HS-27A (cell line): ENCODE data around the gene OR10A2.
"Not testable (repeated sequence)": the region's sequence is repeated elsewhere in the genome, so short reads cannot be mapped to it uniquely, and the experiment has no call there.

Experiments
- DNase-seq: peaks from one replicate; pipeline ENCODE4 v3.0.0-alpha.2; 2012; ENCODE audit warnings: low read depth, missing footprints

The OR10A2 gene, protein sequence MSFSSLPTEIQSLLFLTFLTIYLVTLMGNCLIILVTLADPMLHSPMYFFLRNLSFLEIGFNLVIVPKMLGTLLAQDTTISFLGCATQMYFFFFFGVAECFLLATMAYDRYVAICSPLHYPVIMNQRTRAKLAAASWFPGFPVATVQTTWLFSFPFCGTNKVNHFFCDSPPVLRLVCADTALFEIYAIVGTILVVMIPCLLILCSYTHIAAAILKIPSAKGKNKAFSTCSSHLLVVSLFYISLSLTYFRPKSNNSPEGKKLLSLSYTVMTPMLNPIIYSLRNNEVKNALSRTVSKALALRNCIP

DNA sequence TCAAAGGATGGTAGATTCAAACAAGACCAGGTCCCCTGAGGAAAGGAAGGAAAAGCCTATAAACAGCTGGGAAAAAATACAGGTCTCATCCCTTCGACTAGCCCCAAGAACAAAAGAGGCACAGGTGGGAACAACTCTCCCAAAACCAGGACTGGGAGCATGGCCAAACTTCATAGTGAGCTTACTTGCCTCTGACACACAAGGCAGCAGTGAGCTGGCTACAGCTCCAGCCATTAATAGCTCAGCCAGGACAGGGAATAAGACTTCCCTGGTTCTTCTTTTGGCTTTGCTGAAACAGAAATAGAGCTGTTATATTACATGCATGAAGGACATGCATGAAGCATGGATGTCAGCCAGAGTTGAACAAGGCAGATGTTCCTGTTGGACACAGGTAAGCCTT is at the start of gene OR10A2:
Gene OR10A2 (plus strand): TSS at position 97 of the 400 bp plus-strand sequence. CDS start 6,698 bp downstream, outside the sequence.
- DNase-seq = no peak

DNA sequence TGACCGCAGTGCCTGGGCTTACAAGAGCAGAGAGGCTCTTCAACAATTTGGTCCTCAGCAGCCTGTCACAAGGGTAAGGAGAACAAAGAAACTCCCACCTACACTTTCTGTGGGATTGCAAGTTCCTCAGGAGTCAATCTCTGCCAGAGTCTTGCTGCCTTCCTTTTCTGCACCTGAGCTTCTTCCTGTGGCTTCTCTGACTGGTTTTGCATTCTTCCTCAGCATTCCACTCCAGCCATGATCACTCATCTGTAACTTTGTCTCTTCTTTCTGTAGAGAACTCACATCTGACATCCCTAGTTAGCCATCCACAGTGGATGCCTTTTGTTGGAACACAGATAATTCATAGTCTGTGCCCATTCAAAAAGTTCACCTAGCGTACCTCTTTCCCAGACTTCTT is 49.2 kb upstream of the OR10A2 start:
- no peak for DNase-seq

DNA sequence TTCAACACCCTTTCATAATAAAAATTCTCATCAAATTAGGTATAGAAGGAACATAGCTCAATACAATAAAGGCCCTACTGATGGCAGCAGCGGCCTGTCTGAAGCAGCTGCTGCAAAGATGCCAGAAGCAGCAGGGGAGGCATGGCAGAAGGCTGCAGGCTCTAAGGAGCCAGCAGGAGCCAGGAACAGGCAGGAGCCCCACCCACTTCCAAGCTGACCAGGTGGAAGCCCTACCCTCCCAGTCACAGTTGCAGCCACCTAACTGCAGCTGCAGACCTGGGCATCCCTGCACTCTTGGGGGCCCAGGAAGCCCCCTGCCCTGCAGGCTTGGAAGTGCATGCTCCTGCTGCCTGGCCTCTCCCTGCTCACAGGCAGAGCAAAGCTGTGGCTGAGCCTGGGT is 45.2 kb upstream of the OR10A2 start:
- DNase-seq = no peak

DNA sequence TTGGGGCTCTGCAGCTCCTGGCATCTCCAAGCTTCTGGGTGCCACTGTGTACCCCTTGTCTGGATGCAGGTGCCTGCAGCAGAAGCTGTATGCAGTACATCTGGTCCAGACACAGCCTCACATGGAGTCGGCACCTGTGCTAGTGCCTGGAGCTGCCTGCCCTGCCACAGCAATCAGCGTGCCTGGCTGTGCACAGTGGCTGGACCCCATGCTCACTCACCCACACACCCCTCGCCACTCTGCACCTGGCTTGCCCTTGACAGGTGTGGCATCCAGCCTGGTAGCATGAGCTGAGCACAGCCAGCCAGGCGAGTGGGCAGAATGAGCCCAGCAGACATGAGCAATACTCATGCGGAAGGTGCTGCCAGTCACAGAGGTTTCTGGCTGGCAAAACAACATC is 43.9 kb upstream of the OR10A2 start:
- DNase-seq = no peak

DNA sequence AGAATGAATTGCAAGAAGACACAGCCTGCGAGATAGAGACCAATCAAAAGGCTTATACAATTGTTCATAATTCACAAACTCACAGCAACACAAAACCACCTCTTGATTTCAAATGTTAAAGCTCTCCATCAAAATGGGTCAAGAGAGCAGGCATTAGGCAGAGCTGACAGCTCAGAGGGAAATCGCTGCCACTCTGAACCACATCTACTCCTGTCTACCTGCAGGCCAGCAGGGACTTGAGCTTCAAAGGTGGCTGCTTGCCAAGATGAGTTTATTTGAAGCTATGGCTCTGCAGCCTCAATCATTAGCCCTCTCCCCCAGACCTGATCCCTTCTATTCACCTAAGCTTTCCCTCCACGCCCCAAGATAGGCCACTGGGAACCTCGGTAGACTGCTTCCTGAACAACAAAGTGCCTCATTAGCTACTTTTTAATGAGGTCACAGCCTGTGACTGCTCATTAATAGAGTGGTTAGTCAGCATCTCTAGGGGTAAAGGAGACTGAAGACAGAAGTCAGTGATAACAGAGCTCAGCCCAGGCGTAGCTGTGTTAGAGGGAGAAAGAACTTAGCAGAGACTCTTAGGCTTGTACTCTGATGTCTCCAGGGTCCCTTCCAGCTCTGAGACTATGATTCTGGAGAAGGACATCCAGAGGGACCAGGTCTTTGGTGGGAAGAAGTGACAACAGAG is 38.6 kb upstream of the OR10A2 start:
- DNase-seq = no peak

DNA sequence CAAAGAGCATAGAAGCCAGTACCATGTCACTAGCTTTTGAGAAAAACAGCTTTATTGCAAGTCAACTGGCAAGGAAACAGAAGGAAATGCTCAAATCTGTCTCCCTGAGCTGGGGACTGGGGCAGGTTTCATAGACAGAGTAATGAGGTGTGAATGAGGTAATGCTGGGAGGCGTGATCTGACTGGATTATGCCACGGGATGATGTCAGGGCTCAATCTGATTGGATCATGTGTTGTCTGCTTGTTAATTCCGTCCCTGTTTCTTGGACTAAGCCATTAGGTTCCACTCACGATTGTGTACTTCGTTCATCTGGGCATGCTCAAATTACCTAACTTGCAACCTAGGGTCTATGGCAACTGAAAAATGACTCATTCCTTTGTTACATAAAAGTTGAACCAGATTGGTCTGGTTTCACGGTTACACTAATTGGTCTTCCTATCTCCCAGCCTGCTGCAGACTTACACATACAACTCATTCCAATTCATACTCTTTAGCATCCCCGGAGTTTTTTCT is 37.6 kb upstream of the OR10A2 start:
- no peak for DNase-seq

DNA sequence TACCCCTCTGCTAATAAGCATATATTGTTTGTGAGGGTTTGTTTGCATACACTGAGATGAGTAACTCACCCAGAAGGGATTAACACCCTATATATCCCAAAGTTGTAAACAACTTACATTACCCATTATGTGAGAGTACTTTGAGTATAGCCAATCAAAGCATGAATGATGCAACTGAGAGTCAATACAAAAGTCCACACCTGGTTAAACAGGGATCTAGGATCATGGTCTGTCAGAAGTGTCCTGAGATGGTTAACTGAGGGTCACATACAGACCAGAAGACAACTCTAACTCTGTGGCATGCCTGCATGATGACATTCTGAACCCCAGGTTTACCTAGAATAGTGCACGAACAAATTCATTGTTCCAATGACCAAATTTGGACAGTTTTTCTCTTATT is 34.8 kb upstream of the OR10A2 start:
- DNase-seq = no peak

DNA sequence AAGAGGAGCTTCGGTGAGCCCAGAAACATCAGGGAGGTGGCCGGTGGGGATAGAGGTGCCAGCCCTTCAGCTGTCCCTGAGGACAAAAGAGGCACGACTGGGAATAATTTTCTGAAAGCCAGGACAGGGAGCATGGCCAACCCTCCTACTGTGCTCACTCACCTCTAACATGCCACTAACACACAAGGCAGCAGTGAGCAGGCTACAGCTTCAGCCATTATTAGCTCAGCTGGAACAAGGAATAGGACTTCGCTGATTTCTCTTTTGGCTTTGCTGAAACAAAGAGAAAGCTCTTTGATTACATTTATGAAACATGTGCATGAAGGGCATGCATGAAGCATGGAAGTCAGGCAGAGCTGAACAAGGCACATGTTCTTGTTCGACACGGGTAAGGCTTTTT is 29.5 kb upstream of the OR10A2 start:
- no peak for DNase-seq

DNA sequence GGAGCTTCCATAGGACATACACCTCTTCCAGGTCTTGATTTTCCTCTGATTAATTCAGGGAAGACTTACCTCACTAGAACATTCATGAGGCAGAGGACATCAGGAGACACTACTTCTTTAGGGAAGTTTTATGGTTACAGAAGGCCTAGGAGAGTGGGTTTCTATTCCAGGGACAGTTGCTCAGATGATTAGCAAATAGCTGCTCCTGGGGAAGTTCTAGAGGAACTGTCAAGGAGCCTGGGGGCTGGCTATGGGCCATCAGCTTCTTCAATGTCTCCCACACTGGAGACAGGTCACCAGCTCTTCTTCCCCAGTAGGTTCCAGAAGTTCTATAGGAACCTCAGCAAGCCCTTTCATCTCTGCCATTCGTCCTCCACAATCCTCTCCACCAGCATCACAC is 28.8 kb upstream of the OR10A2 start:
- DNase-seq = no peak

DNA sequence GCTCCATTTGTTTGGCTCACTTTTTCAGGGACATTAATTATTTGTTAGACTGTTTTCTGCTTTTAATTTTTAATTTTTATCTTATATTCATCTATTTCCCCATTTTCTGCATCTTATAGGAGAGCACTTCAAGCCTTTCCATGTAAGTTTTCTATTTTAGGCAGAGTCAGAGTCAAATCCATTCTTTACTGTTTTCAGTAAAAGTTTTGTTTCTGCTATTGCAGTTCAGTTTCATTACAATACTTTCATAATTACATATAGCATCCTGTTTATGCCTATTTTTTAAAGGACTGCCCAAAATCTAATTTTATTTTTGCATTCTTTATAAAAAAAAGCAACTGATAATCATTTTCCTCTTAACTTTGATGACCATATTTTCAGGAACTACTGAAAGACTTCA is 21.2 kb upstream of the OR10A2 start:
- DNase-seq = no peak

DNA sequence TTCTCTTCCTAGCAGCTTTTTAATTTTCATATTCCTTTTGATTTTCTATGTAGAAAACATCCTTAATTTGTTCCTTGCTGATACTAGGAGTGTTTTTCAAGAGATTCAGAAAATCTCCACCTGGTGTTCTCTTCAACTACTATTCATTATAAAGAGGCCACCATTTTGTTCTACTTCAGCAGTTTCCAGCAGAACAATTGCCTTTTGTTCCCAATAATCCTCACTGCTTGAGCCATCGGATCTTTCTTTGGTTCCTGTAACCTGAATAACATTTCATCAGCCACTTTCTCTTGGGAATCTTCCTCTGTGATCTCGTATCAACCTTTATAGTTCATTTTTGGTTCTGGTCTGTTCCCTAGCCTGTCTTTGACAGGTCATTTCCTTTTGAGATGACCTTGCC is 19.2 kb upstream of the OR10A2 start:
- no peak for DNase-seq

DNA sequence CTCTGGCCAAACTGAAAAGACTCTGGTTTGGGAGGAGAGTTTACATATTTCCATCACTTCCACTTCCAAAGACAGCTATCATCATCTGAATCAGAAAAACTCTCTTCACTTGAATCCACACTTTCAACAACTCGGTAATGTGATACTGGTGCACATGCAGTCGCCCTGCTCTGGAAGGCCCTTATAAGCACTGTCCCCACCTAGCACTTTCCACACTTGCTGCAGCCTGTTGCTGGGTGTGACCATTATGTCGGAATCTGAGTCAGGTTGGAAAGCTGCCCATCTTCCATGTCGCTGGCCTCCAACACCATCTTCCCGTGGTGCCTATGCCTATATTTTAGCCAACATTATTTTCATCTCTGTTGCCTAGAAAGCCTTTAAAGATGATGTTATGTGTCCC is 18.5 kb upstream of the OR10A2 start:
- no peak for DNase-seq

DNA sequence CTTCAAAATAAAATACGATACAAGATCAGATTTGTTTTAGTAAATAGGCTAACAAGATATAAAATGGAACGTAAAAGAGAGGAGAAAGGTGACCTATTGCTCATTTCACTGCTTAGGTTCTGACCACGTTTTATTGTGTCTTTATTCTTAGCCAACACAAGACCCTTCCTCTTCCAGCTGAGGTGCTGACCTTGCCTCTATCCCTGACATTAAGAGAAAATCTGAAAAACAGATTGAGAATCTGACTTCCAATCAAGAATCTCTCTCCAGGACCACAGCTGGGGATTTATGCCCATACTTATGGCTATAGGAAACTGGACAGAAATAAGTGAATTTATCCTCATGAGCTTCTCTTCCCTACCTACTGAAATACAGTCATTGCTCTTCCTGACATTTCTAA is 17.5 kb upstream of the OR10A2 start, which contains the start of gene OR10A5:
Gene OR10A5 (plus strand): TSS at position 301 of the 400 bp plus-strand sequence. CDS start 0 bp downstream, at position 301.
- no peak for DNase-seq

DNA sequence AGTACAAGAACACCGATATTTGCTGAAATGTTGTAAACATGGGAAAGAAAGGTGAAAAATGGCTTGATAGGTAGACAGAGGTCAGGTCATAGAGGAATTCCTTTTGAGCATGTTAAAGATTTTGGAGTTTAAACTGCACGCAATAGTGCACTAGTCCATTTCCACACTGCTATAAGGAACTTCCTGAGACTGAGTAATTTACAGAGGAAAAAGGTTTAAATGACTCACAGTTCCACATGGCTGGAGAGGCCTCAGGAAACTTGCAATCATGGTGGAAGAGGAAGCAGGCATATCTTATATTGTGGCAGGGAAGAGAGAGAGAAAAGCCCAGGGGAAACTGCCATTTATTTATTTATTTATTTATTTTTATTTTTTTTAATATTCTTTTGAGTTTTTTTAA is 12.3 kb upstream of the OR10A2 start:
- no peak for DNase-seq

DNA sequence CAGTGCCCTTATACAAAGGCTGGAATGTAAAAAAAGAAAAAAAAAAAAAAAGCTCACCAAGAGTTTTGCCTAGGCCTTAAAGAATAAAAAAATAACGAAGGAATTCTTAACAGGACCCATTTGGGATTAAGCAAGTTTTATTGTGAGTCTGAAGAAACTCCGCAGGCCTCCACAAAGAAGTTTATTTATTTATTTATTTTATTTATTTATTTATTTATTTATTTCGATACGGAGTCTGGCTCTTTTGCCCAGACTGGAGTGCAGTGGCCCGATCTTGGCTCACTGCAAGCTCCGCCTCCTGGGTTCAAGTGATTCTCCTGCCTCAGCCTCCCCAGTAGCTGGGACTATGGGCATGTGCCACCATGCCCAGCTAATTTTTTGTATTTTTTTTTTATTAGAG is 8.1 kb upstream of the OR10A2 start:
- not testable (repeated sequence) for DNase-seq

DNA sequence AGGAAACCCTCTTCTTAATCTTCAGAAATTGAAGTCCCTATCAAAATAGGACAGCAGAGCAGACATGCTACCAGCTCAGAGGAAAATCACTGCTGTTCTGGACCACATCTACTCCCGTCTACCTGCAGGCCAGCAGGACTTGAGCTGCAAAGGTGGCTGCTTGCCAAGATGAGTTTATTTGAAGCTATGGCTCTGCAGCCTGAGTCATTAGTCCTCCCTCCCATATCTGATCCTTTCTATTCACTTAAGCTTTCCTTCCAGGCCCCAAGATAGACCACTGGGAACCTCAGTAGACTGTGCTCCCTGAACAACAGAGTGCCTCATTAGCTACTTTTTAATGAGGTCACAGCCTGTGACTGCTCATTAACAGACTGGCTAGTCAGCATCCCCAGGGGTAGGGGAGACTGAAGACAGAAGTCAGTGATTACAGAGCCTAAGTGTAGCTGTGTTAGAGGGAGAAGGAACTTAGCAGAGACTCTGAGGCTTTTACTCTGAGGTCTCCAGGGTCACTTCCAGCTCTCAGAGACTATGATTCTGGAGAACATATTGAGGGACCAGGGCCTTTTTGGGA is 6.8 kb upstream of the OR10A2 start:
- DNase-seq = peak; percentile 27

DNA sequence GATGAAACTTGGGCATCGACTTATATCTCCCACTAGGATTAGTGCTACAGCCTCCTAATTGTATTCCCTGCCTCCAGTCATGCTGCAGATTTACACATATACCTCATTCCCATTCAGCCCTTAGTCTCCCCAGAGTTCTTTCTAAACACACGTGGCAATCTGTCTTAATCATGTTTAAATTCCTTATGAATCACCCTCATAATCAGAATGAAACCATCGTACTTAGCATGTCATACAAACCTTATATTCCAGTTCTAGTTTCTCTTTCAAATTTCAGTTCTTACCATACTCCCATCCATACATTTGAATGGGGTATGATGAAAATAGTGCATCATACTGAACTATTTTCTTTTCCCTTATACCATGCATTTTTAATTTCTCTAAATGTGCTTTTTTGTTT is 6.0 kb upstream of the OR10A2 start:
- DNase-seq = no peak

DNA sequence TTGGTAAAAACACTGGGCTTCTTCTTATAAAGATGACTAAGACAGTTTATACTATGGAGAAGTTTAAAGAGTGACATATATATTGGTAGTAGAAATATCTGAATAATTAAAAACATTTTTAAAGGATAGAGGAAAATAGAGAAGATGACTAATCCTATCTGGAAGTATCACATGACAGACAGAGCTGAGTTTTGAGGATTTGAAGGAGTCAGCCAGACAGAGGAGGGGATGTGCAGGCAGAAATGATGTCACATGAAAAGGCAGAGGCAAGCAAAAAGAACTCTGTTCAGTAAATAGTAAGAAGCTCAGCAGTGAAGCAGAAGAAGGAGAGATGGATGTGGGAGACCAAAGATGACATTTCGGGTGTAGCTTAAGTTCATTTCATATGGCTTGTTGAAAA is 1.6 kb downstream of the OR10A2 start:
- DNase-seq = no peak

DNA sequence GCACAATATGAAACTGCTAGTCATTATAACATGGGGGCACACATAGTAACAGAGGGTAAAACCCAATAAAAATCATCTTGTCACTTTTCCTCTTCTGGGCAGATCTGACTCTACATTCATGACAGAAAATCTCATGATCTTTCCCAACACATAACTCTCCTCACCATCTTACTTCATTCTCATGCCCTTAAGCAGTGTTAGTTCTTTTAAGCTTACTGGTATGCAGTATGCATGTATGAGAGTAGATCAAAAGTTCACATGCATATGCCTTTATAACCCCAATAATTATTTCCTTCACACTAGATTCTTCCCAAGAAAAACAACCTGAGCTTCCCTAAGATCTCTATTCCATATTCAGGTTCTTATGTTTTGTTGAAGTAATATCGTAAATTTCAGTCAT is 8.4 kb downstream of the OR10A2 start:
- DNase-seq = no peak

DNA sequence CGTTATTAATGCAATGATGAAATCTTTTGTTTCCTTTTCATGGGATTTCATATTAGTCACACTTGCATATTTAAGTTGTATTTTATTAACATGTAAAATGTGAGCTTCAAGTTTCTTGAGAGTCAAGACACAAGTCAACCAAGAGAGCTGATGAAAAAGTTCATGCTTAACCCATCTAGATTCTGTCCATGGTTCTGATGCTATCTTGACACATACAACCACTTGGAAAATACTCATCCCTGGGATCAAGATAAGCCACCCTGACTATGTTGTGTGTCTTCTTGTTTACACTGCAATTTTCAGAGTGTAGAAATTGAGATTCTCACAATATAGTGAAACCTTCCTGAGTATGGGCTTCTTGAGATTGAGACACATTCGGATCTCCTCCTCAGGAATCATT is 12.9 kb downstream of the OR10A2 start:
- no peak for DNase-seq

DNA sequence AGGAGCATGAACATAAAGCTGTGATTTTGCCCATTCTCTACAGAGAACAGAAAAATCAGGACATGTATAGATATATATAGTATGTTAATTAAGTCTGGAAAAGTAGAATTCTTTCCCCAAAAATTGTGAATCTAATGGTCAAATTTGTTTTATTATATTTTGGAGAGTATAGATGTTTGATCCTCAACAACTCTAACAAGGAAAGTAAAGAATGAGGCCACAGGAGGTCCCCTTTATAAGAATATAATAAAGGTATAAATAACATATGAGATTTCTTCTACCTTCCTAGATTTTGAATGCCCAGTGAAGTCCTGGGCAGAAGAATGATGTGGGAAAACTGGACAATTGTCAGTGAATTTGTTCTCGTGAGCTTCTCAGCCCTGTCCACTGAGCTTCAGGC is 13.5 kb downstream of the OR10A2 start, which contains the start of gene OR10A4:
Gene OR10A4 (plus strand): TSS at position 301 of the 400 bp plus-strand sequence. CDS start 23 bp downstream, at position 324.
- DNase-seq = no peak

DNA sequence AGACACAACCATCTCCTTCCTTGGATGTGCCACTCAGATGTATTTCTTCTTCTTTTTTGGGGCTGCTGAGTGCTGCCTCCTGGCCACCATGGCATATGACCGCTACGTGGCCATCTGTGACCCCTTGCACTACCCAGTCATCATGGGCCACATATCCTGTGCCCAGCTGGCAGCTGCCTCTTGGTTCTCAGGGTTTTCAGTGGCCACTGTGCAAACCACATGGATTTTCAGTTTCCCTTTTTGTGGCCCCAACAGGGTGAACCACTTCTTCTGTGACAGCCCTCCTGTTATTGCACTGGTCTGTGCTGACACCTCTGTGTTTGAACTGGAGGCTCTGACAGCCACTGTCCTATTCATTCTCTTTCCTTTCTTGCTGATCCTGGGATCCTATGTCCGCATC is 14.1 kb downstream of the OR10A2 start:
- DNase-seq = no peak

DNA sequence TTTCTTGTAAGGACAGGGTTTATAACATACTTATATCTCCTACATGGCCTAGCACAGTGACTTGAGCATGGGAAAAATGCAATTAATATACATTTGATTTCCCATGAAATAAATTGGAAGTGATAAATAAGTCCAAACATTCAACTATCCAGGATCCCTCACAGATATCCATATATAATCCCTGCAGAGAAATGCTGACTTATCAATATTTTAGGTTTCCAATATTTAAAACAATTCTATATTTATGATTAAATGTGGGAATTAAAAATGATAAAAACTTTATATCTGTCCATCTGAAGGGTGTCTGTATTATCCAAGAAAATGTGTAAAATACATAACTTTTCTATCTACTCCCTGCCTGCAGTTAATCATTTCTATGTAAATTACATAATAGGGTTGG is 19.9 kb downstream of the OR10A2 start:
- no peak for DNase-seq
